Fibroblast of pulmonary artery (primary cell): Measurements from ENCODE around the gene RAC3.
A peak's percentile ranks its signal among the peaks of the same experiment; 100 is the strongest.

Source experiments
- DNase-seq: peaks from one replicate; pipeline ENCODE4 v3.0.0-alpha.2; 2010; ENCODE audit warnings: low read depth
- H3K4me3 ChIP-seq: replicated peaks from 2 replicates; pipeline ENCODE4 v1.5.1; 2011; ENCODE audit warnings: low read depth, mild to moderate bottlenecking, control low read depth, low read length, moderate library complexity
- CTCF ChIP-seq: IDR thresholded peaks from 2 replicates; pipeline ENCODE4 v1.5.1; 2011; ENCODE audit warnings: mild to moderate bottlenecking, control low read depth, low read length, inconsistent platforms; ENCODE audit errors: missing control alignments

The RAC3 gene

GRCh38 chr17:82005701-82006348, 25.7 kb upstream of the RAC3 start:
- no peak overlapping the region for H3K4me3 ChIP-seq
- TF ChIP-seq CTCF = no peak
- DNase-seq = no peak

- TF ChIP-seq CTCF = no peak
- peak; percentile 62 for DNase-seq
- H3K4me3 ChIP-seq = no peak overlapping the region
Measured at GRCh38 chr17:82006468-82007227, 24.8 kb upstream of the RAC3 start.

GRCh38 chr17:82007228-82007494, 24.3 kb upstream of the RAC3 start:
- DNase-seq = no peak
- no peak for TF ChIP-seq CTCF

GRCh38 chr17:82007495-82008257, 23.8 kb upstream of the RAC3 start:
- no peak for DNase-seq
- no peak overlapping the region for H3K4me3 ChIP-seq
- no peak for TF ChIP-seq CTCF

More at GRCh38 chr17:82007228-82007494, 24.3 kb upstream of the RAC3 start:
- H3K4me3 ChIP-seq = no peak overlapping the region

- no peak for TF ChIP-seq CTCF
- no peak for DNase-seq
- H3K4me3 ChIP-seq = no peak overlapping the region
Measured at GRCh38 chr17:82008258-82008940, 23.1 kb upstream of the RAC3 start.

- H3K4me3 ChIP-seq = no peak overlapping the region
- no peak for TF ChIP-seq CTCF
- no peak for DNase-seq
Measured at GRCh38 chr17:82008941-82009405, 22.5 kb upstream of the RAC3 start.
